HepG2 (cell line): ENCODE measurements around the gene ARSB. TPM values are rescaled to one million over a fixed set of nuclear protein-coding genes. Genes with fewer than 3 reads are reported as not detected.
A peak's percentile ranks its signal among the peaks of the same experiment; 100 is the strongest.

Source experiments
- ELK4 ChIP-seq: sonication (generic); formaldehyde crosslinking; IDR thresholded peaks from 2 replicates; pipeline ENCODE4 v1.9.0; 2021; ENCODE audit warnings: missing genetic modification reagents, borderline replicate concordance
- GMEB1 ChIP-seq: sonication (generic); formaldehyde crosslinking; IDR thresholded peaks from 2 replicates; pipeline ENCODE4 v1.5.1; 2020; ENCODE audit warnings: missing genetic modification reagents, mild to moderate bottlenecking, borderline replicate concordance
- HOMEZ ChIP-seq: IDR thresholded peaks from 2 replicates; pipeline ENCODE4 v1.6.1; 2016; ENCODE audit warnings: low read depth
- HOXA5 ChIP-seq: sonication (generic); formaldehyde crosslinking; IDR thresholded peaks from 2 replicates; pipeline ENCODE4 v1.4.0; 2020; ENCODE audit warnings: missing genetic modification reagents
- KAT2B ChIP-seq: fragments of 150-350 bp; IDR thresholded peaks from 2 replicates; pipeline ENCODE4 v1.6.1; 2014; ENCODE audit warnings: low read depth, low read length, borderline replicate concordance
- NCOA2 ChIP-seq: sonication (generic); formaldehyde crosslinking; IDR thresholded peaks from 2 replicates; pipeline ENCODE4 v1.8.0; 2022; ENCODE audit warnings: inconsistent platforms
- NR1H2 ChIP-seq: sonication (generic); formaldehyde crosslinking; IDR thresholded peaks from 2 replicates; pipeline ENCODE4 v1.8.1; 2022; ENCODE audit warnings: low read depth, missing genetic modification reagents, borderline replicate concordance
- RFX3 ChIP-seq: IDR thresholded peaks from 2 replicates; pipeline ENCODE4 v1.6.1; 2016; ENCODE audit warnings: missing biosample characterization, missing genetic modification reagents
- ZBTB4 ChIP-seq: sonication (generic); formaldehyde crosslinking; IDR thresholded peaks from 2 replicates; pipeline ENCODE4 v1.4.0; 2020; ENCODE audit warnings: missing genetic modification reagents, mild to moderate bottlenecking, borderline replicate concordance
- ZBTB43 ChIP-seq: sonication (generic); formaldehyde crosslinking; conservative IDR thresholded peaks from 2 replicates; pipeline ENCODE4 v1.4.0; 2020; ENCODE audit warnings: missing genetic modification reagents
- ZBTB8A ChIP-seq: sonication (generic); formaldehyde crosslinking; IDR thresholded peaks from 2 replicates; pipeline ENCODE4 v1.4.0; 2020; ENCODE audit warnings: mild to moderate bottlenecking, low read depth, missing genetic modification reagents, borderline replicate concordance
- ZFP36L2 ChIP-seq: sonication (generic); formaldehyde crosslinking; IDR thresholded peaks from 2 replicates; pipeline ENCODE4 v1.4.0; 2020; ENCODE audit warnings: missing genetic modification reagents
- ZNF180 ChIP-seq: sonication (generic); formaldehyde crosslinking; IDR thresholded peaks from 2 replicates; pipeline ENCODE4 v1.4.0; 2020; ENCODE audit warnings: low read depth, missing genetic modification reagents, borderline replicate concordance
- ZNF30 ChIP-seq: sonication (generic); formaldehyde crosslinking; IDR thresholded peaks from 2 replicates; pipeline ENCODE4 v1.5.0; 2020; ENCODE audit warnings: mild to moderate bottlenecking, missing genetic modification reagents
- ZNF644 ChIP-seq: IDR thresholded peaks from 2 replicates; pipeline ENCODE4 v1.6.1; 2016; ENCODE audit warnings: low read depth
- ZNF670 ChIP-seq: sonication (generic); formaldehyde crosslinking; IDR thresholded peaks from 2 replicates; pipeline ENCODE4 v1.8.0; 2022; ENCODE audit warnings: mild to moderate bottlenecking, missing genetic modification reagents, borderline replicate concordance
- ZNF704 ChIP-seq: sonication (generic); formaldehyde crosslinking; IDR thresholded peaks from 2 replicates; pipeline ENCODE4 v1.8.1; 2023; ENCODE audit warnings: mild to moderate bottlenecking, inconsistent platforms, moderate library complexity, missing genetic modification reagents, borderline replicate concordance
- ZNF747 ChIP-seq: sonication (generic); formaldehyde crosslinking; IDR thresholded peaks from 2 replicates; pipeline ENCODE4 v1.8.1; 2023; ENCODE audit warnings: missing genetic modification reagents, mild to moderate bottlenecking, borderline replicate concordance
- polyA plus RNA-seq, 8 experiments: library from polyadenylated mRNA; depleted of rRNA in 3 of 8; stranded (reverse) in 7 of 8; unstranded in 1 of 8; fragments of >200 nt; fragmentation: Illumina TruSeq in 4 of 8; extraction: Trizol in 4 of 8; gene quantifications; 2 replicates each; pipeline versions ENCODE4 v1.2.1 to v1.2.3, GENCODE V29; 2011 to 2016; ENCODE audit warnings: low read depth in 4 of 8, missing spikeins in 1 of 8, mixed read lengths in 1 of 8; ENCODE audit not compliant: insufficient read depth in 1 of 8
- total RNA-seq, 5 experiments: library from RNA; depleted of rRNA; stranded (reverse); fragments of >200 nt; fragmentation: Illumina TruSeq; extraction: Trizol; gene quantifications; 2 replicates each; pipeline ENCODE4 v1.2.3, GENCODE V29; 2016; ENCODE audit warnings: low read depth in 1 of 5

ARSB gene
- total and polyA plus RNA-seq, 2 of the 13 experiments (the other 11 are each of a cell fraction or from before 2014, with no cell fraction given): 52.6 to 66.4 TPM

GRCh38 chr5:79030663-79031484 is 45.8 kb upstream of the ARSB start (continued):
- TF ChIP-seq NR1H2 (CRISPR knock-in tag) (no peak), ZBTB8A (no peak), ELK4 (CRISPR knock-in tag) (no peak), GMEB1 (CRISPR knock-in tag) (no peak), ZNF704 (CRISPR knock-in tag) (no peak), KAT2B (no peak), ZBTB4 (CRISPR knock-in tag) (no peak), NCOA2 (CRISPR knock-in tag) (peak; percentile 75), ZFP36L2 (CRISPR knock-in tag) (no peak), ZNF670 (CRISPR knock-in tag) (no peak), ZNF747 (no peak), HOMEZ (CRISPR knock-in tag) (peak; percentile 60; the same call in 1 of the 2 replicates), ZBTB43 (CRISPR knock-in tag) (no peak; the same call in 1 of the 2 replicates), ZNF180 (CRISPR knock-in tag) (no peak), ZNF30 (CRISPR knock-in tag) (no peak), HOXA5 (CRISPR knock-in tag) (0 out of 2 replicates have a peak, but pooled peaks have one; percentile 33), RFX3 (CRISPR knock-in tag) (no peak), ZNF644 (peak; percentile 91)
